Measurements from ENCODE around the gene CADM1. TPM values are rescaled to one million over a fixed set of nuclear protein-coding genes. Genes with fewer than 3 reads are reported as not detected.

CADM1 gene
- total RNA-seq, 1 experiment from 2014 or later, result 1.1 TPM

- POLR2A ChIA-PET (ENCODE audit: unreplicated experiment), result no interaction called here
- Histone ChIP-seq H2AFZ (ENCODE audit: low read length) (no peak overlapping the region), H3K27ac (ENCODE audit: low read length) (no peak overlapping the region), H3K4me1 (ENCODE audit: insufficient read depth, low read length) (no peaks in the 10 kb centered on the region), H3K36me3 (ENCODE audit: low read depth, low read length) (no peaks in the 10 kb centered on the region), H3K4me3 (ENCODE audit: low read length) (no peak overlapping the region), H3K27me3 (ENCODE audit: low read length) (no peaks in the 10 kb centered on the region), H3K4me2 (ENCODE audit: low read length) (no peak overlapping the region), H3F3A (ENCODE audit: low read length, unreplicated experiment) (no peaks in the 10 kb centered on the region), H3K9me3 (ENCODE audit: low read length) (no peaks in the 10 kb centered on the region), H4K20me1 (ENCODE audit: low read length) (no peaks in the 10 kb centered on the region), H3K79me2 (ENCODE audit: low read length) (no peaks in the 10 kb centered on the region), H3K9me2 (replicated peaks; ENCODE audit: low read length) (no peaks in the 10 kb centered on the region), H3K9ac (ENCODE audit: low read length) (no peak overlapping the region)
- TF ChIP-seq EZH2phosphoT487 (IDR thresholded peaks at IDR 0.05; ENCODE audit: borderline replicate concordance, low read length) (no peak), CTCF (conservative IDR thresholded peaks at IDR 0.05; ENCODE audit: low read depth, low read length) (no peak), EZH2 (IDR thresholded peaks at IDR 0.05; ENCODE audit: low read length, unreplicated experiment) (no peak)
- intact Hi-C loops (cut with micrococcal nuclease), result no loop called here
- CTCF ChIA-PET, result no interaction called here
- ATAC-seq, result no peak
- no TSS peak for BruUV-seq (replicated peaks)
- no peak for DNase-seq
These were observed 192.3 kb downstream of the CADM1 start for GRCh38 chr11:115311949-115312348.

DNA sequence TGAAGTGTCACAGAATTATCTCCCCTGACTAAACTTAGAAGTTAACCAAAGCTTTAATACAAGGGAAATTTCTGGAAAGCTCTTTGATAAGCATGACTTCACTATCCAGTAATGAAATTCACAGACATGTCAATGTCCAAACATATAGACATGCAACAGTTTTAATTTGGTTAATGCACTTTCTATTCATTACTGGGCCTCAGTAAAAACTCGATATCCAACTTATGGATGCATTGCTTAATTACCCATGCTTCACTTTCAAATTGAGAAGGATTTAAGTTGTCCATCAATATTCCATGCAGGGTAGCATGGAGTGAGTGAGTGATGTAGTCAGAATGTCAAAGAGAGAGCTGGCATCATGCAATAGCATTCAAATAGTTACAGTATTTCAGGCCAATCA is 197.5 kb downstream of the CADM1 start:
- Histone ChIP-seq H3K9me3 (ENCODE audit: low read length) (no peaks in the 10 kb centered on the region), H3K27me3 (ENCODE audit: low read length) (no peaks in the 10 kb centered on the region), H3K79me2 (ENCODE audit: low read length) (no peaks in the 10 kb centered on the region), H3K36me3 (ENCODE audit: low read depth, low read length) (no peaks in the 10 kb centered on the region), H3K4me1 (ENCODE audit: insufficient read depth, low read length) (no peaks in the 10 kb centered on the region), H3K9me2 (replicated peaks; ENCODE audit: low read length) (no peaks in the 10 kb centered on the region), H3K4me2 (ENCODE audit: low read length) (no peak overlapping the region), H3K4me3 (ENCODE audit: low read length) (no peak overlapping the region), H3K9ac (ENCODE audit: low read length) (no peak overlapping the region), H3F3A (ENCODE audit: low read length, unreplicated experiment) (no peaks in the 10 kb centered on the region), H2AFZ (ENCODE audit: low read length) (no peak overlapping the region), H4K20me1 (ENCODE audit: low read length) (no peaks in the 10 kb centered on the region), H3K27ac (ENCODE audit: low read length) (no peak overlapping the region)
- no peak for TF ChIP-seq CTCF (conservative IDR thresholded peaks at IDR 0.05; ENCODE audit: low read depth, low read length)
- no peak for TF ChIP-seq EZH2 (IDR thresholded peaks at IDR 0.05; ENCODE audit: low read length, unreplicated experiment)
- no peak for TF ChIP-seq EZH2phosphoT487 (IDR thresholded peaks at IDR 0.05; ENCODE audit: borderline replicate concordance, low read length)
- no TSS peak for BruUV-seq (replicated peaks)
- intact Hi-C loops (cut with micrococcal nuclease), result no loop called here
- ChIA-PET POLR2A (ENCODE audit: unreplicated experiment) (no interaction called here), CTCF (no interaction called here)
- no peak for ATAC-seq
- DNase-seq, result no peak

DNA sequence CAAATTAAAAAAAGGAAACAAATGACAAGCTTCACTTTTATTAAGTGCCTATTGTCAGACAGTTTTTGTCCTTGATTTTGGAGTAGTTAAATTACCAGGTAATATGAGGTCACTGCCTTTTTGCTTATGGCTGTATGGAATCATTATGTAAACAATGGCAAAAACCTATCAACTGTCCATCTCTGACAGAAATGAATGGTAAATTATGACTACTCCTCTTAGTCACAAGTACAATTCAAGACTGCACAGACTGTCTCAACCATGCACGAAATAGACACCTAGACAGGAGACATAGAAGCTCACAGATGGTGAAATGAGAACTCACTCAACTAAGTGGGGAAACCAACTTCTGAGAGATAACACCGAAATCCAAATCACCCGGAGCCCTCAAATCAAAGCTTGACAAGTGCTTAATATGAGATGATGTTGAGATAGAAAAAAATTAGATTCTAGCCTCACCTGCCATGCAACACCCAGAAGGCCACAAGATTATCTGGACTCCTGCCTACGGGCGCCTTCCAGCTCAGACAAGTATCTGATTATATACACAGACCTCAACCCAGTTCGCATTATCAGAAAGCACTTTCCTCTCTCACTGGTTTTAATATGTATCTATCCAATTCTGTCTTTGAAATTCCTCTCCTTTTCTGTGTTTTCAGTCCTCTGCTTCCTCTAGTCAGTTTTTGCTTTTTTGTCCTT is 199.3 kb downstream of the CADM1 start:
- CTCF ChIA-PET, result no interaction called here
- Histone ChIP-seq H3K4me2 (ENCODE audit: low read length) (no peak overlapping the region), H3K9me2 (replicated peaks; ENCODE audit: low read length) (no peaks in the 10 kb centered on the region), H3K36me3 (ENCODE audit: low read depth, low read length) (no peaks in the 10 kb centered on the region), H3K27me3 (ENCODE audit: low read length) (no peaks in the 10 kb centered on the region), H3K9me3 (ENCODE audit: low read length) (no peaks in the 10 kb centered on the region), H3K27ac (ENCODE audit: low read length) (no peak overlapping the region), H3K79me2 (ENCODE audit: low read length) (no peaks in the 10 kb centered on the region), H4K20me1 (ENCODE audit: low read length) (no peaks in the 10 kb centered on the region), H3K4me3 (ENCODE audit: low read length) (no peak overlapping the region), H2AFZ (ENCODE audit: low read length) (no peak overlapping the region), H3K4me1 (ENCODE audit: insufficient read depth, low read length) (no peaks in the 10 kb centered on the region), H3K9ac (ENCODE audit: low read length) (no peak overlapping the region), H3F3A (ENCODE audit: low read length, unreplicated experiment) (no peaks in the 10 kb centered on the region)
- no peak for ATAC-seq
- TF ChIP-seq EZH2 (IDR thresholded peaks at IDR 0.05; ENCODE audit: low read length, unreplicated experiment), result no peak
- TF ChIP-seq EZH2phosphoT487 (IDR thresholded peaks at IDR 0.05; ENCODE audit: borderline replicate concordance, low read length), result no peak
- TF ChIP-seq CTCF (conservative IDR thresholded peaks at IDR 0.05; ENCODE audit: low read depth, low read length), result no peak
- intact Hi-C loops (cut with micrococcal nuclease), result no loop called here
- BruUV-seq (replicated peaks), result no TSS peak
- POLR2A ChIA-PET (ENCODE audit: unreplicated experiment), result no interaction called here
- peak; percentile 6 for DNase-seq
